Measurements from ENCODE around the gene C6orf89.

Gene C6orf89

GRCh38 chr6:36852481-36853147, 33.1 kb upstream of the C6orf89 start:
- DNase-seq (ENCODE audit: low spot score): no peak

- no peak for DNase-seq (ENCODE audit: low spot score)
Measured at GRCh38 chr6:36853325-36853724, 32.4 kb upstream of the C6orf89 start.

- no peak for DNase-seq (ENCODE audit: low spot score)
Measured at GRCh38 chr6:36855750-36856149, 30.0 kb upstream of the C6orf89 start.

GRCh38 chr6:36856277-36856676, 29.5 kb upstream of the C6orf89 start:
- DNase-seq (ENCODE audit: low spot score): no peak

DNA sequence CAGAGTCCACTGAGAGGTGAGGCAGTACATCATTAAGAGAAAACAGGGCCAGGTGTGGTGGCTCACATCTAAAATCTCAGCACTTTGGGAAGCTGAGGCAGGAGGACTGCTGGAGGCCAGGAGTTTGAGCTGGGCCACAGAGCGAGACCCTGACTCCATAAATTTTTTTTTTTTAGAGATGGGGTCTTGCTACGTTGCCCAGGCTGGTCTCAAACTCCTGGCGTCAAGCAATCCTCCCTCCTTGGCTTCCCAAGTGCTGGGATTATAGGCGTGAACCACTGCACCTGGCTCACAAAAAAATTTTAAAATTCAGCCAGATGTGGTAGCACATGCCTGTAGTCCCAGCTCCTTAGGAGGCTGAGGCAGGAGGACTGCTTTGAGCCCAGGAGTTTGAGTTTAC, 28.4 kb upstream of the C6orf89 start:
- DNase-seq (ENCODE audit: low spot score): no peak

GRCh38 chr6:36858407-36858981, 27.3 kb upstream of the C6orf89 start:
- DNase-seq (ENCODE audit: low spot score): no peak

- no peak for DNase-seq (ENCODE audit: low spot score)
Measured at GRCh38 chr6:36860126-36860525, 25.6 kb upstream of the C6orf89 start.

DNA sequence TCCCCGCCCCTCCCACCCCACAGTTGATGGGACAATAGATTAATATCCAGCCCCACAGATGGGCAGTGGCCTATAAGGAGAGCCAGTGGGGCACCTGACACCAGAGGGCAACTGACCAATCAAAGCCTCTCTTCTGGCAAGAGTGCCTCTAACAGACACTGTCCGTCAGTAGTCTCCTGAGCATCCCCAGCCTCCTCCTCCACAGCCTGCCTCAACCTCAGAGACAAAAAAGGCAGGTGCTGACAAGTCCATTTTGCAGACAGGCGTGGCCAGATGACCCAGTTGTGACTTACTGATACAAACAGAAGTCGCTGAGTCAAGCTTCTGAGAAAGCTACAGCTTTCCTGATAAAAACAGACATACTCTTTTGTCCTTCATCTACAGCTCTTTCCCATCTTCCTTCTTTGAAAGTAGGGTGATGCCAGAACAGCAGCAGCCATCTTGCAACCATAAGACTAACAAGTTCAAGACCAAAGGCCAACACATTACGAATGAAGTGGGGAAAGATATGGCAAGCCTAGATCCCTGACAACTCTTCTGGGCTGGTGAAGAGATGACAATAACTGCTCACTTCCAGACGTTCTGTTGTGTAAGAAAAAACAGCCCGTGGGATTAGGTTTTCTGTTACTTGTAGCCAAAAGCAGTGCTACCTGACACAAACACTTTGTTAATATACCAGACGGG, 23.4 kb upstream of the C6orf89 start:
- no peak for DNase-seq (ENCODE audit: low spot score)

DNA sequence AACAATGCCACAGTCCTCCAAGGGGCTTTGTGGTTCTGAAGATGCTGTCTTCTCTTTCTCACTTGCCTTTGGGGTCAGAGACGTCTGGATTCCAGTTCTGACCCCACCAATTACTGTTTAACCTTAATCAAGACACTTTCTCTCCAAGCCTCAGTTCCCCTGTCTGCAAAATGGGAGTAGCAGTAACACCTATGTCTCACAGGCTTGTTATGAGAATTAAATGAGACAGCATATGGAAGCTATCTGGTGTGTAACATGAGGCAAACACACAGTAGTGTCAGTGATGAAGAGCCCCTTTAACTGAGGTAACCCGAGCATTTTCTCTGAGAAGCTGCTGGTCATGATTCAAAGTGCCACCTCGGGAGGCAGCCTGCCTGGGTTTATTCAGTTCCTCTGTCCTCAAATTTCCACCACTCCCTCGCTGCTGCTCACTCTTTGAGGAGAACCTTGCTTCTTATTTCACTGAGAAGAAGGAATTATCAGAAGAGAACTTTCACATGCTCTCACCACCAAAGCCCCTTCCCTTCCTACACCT, 22.8 kb upstream of the C6orf89 start:
- DNase-seq (ENCODE audit: low spot score): no peak

DNA sequence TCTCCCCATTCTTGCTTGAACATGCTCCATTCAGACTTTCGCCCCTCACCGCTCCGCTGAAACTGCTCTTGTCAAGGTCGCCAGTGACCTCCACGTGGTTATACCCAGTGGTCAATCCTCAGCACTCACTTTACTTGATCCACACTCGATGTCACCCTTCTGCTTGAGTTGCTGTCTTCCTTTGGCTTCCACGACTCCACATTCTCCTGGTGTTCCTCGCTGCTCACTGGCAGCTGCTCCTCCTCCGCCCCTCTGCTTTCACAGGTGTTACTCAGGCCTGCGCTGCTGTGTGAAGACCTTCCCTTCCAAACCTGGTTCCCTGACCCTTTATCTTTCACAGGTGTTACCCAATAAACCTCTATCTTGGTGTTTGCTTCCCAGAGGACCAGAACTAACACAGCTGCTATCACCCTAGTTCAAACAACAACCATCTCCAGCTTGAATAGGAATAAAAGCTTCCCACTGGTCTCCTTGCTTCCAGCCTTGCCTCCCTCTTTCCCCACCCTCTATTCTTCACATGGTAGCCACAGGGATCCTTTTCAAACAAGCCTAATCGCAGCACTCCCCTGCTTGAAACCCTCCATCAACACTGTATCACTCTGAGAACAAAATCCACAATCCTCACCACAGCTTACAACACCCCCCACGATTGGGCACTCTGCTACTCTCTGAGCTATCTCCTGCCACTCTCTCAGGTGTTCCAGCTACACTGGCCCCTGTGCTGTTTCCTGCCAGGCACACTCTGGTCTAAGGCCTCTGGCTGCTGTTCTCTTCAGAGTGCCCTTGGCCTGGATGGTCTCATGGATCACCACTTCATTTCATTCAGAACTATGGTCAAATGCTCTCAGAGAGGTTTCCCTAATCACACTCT, 21.8 kb upstream of the C6orf89 start:
- DNase-seq (ENCODE audit: low spot score): no peak

DNA sequence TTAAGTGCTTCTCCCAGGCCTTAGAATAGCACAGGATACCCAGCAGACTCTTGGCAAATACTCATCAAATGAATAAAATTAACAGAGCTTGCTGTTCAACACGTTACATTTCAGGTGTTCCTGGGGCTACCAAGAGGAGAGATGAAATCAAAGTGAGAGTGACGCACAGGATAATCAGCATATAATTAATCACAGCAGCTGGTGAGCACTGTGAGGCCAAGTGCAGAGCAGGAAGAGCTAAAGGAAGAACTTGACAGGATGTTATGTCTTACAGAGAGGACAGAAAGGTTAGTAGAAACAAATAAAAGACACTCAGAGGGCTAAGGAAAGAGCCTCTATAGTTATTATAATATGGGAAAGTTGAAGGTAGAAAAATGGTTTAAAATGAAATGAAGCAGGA, 19.9 kb upstream of the C6orf89 start:
- DNase-seq (ENCODE audit: low spot score): no peak

DNA sequence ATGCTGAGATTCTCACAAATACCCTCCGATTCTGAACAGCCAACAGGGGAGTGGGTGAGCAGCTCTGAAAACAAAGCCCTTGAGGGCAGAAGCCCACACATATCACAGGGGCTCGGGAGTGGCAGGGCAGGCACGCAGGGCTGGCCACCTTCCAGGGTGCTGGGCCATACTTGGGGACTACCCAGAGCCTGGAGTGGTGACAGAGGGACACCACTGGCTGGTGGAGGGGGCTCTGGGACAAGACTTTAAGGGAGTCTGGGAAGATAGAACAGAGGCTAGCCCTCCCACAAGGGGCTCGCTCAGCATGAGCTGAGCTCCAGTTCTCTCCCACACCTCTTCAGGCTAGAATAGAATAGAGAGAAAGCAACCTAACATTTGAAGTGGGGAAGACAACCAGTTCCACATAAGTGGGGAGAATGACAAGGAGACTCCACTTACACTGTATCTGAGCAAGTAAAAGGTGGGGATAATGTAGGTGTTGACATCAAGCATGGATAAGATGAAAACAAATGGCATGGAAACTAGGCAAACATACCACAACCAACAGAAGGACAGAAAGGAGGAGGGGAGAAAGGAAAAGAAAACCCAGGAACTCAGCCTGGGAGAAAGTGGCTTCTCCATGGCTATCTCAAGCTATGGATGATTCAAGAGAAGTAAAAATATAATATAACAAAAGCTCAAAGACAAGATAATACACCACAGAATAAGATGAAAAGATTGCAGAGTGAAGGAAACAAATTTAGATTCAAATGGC, 18.1 kb upstream of the C6orf89 start:
- DNase-seq (ENCODE audit: low spot score): no peak

GRCh38 chr6:36871686-36872085, 14.1 kb upstream of the C6orf89 start:
- DNase-seq (ENCODE audit: low spot score): no peak

- DNase-seq (ENCODE audit: low spot score): no peak
Measured at GRCh38 chr6:36873115-36873514, 12.6 kb upstream of the C6orf89 start.

GRCh38 chr6:36873612-36874442, 11.9 kb upstream of the C6orf89 start:
- DNase-seq (ENCODE audit: low spot score): no peak

- DNase-seq (ENCODE audit: low spot score): peak; percentile 81
Measured at GRCh38 chr6:36874443-36875249, 11.1 kb upstream of the C6orf89 start, which contains the start of gene PPIL1. TSS of gene PPIL1 (minus strand) at chr6:36874803. CDS start at chr6:36874772, 31 bp downstream.

- DNase-seq (ENCODE audit: low spot score): no peak
Measured at GRCh38 chr6:36875250-36875633, 10.5 kb upstream of the C6orf89 start.

DNA sequence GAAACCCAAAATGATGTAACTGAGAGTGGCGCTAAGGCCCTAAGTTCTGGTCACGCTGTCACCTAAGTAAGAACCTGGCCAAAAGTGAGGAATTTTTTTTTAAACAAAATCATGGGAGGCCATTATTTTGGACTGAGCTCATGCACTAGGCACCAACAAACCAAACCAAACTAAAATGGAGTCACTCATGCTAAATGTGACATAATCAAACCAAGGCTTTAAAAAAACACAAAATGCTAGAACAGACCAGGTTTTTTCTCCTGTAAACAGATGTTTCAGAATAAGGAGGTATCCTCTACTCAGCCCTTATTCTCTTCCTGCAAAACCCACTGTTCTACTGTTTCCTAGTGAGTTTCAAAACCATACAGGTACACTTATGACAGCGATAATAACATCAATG, 1.1 kb upstream of the C6orf89 start:
- DNase-seq (ENCODE audit: low spot score): no peak

- no peak for DNase-seq (ENCODE audit: low spot score)
Measured at GRCh38 chr6:36886950-36887618, 1.3 kb downstream of the C6orf89 start.

All from CD4-positive, alpha-beta T cell treated with Interleukin-6 at 100 ng/mL for 8 hours (primary cell).